MM.1S (cell line): Measurements from ENCODE around the gene PSG1.
"Not testable (repeated sequence)": the region's sequence is repeated elsewhere in the genome, so short reads cannot be mapped to it uniquely, and the experiment has no call there.

ENCODE experiments used
- DNase-seq: peaks from one replicate; pipeline ENCODE4 v3.0.0-alpha.2; 2015
- H2AFZ ChIP-seq: fragments of 300-600 bp; sonication (generic); 2 replicates; pipeline ENCODE4 v1.6.0; 2016; ENCODE audit warnings: antibody characterized with exemption, low read length
- H3F3A ChIP-seq: fragments of 300-600 bp; sonication (generic); 2 replicates; pipeline ENCODE4 v1.6.1; 2016; ENCODE audit warnings: mild to moderate bottlenecking, antibody characterized with exemption, low read length, moderate library complexity, mixed read lengths; ENCODE audit not compliant: insufficient read depth
- H3K27ac ChIP-seq: fragments of 300-600 bp; sonication (generic); 2 replicates; pipeline ENCODE4 v1.5.1; 2016; ENCODE audit warnings: mild to moderate bottlenecking, low read length
- H3K27me3 ChIP-seq: fragments of 300-600 bp; sonication (generic); replicated peaks from 2 replicates; pipeline ENCODE4 v1.6.0; 2016; ENCODE audit warnings: low read length; ENCODE audit not compliant: insufficient read depth
- H3K36me3 ChIP-seq: fragments of 300-600 bp; sonication (generic); replicated peaks from 2 replicates; pipeline ENCODE4 v1.6.1; 2016; ENCODE audit warnings: mild to moderate bottlenecking, low read length, mixed read lengths; ENCODE audit not compliant: insufficient read depth
- H3K4me1 ChIP-seq: fragments of 300-600 bp; sonication (generic); 2 replicates; pipeline ENCODE4 v1.6.1; 2016; ENCODE audit warnings: low read length, mixed read lengths
- H3K4me2 ChIP-seq: fragments of 300-600 bp; sonication (generic); 2 replicates; pipeline ENCODE4 v1.6.0; 2016; ENCODE audit warnings: low read depth, low read length
- H3K4me3 ChIP-seq: fragments of 300-600 bp; sonication (generic); 2 replicates; pipeline ENCODE4 v1.5.1; 2016; ENCODE audit warnings: low read length, mixed read lengths
- H3K79me2 ChIP-seq: fragments of 300-600 bp; sonication (generic); 2 replicates; pipeline ENCODE4 v1.6.1; 2016; ENCODE audit warnings: mixed run types, low read length, mixed read lengths
- H3K9ac ChIP-seq: fragments of 300-600 bp; sonication (generic); 2 replicates; pipeline ENCODE4 v1.6.1; 2016; ENCODE audit warnings: low read length, mixed read lengths
- H3K9me2 ChIP-seq: fragments of 300-600 bp; sonication (generic); replicated peaks from 2 replicates; pipeline ENCODE4 v1.6.1; 2016; ENCODE audit warnings: mild to moderate bottlenecking, low read length, mixed read lengths; ENCODE audit not compliant: insufficient read depth
- H3K9me3 ChIP-seq: fragments of 300-600 bp; sonication (generic); replicated peaks from 2 replicates; pipeline ENCODE4 v1.6.1; 2016; ENCODE audit warnings: mild to moderate bottlenecking, low read length, mixed read lengths; ENCODE audit not compliant: insufficient read depth
- H4K20me1 ChIP-seq: fragments of 300-600 bp; sonication (generic); 2 replicates; pipeline ENCODE4 v1.6.1; 2016; ENCODE audit warnings: mild to moderate bottlenecking, low read length, moderate library complexity, mixed read lengths; ENCODE audit not compliant: insufficient read depth
- CTCF ChIP-seq: fragments of 300-600 bp; sonication (generic); IDR thresholded peaks from 2 replicates; pipeline ENCODE4 v1.5.1; 2016; ENCODE audit warnings: antibody characterized with exemption, low read length, mixed read lengths
- EZH2 ChIP-seq: fragments of 300-600 bp; sonication (generic); optimal IDR thresholded peaks from 2 replicates; pipeline ENCODE3; 2017; ENCODE audit warnings: low read depth, mild to moderate bottlenecking, antibody characterized with exemption, low read length, mixed read lengths
- EZH2phosphoT487 ChIP-seq: fragments of 300-600 bp; sonication (generic); IDR thresholded peaks from 2 replicates; pipeline ENCODE4 v1.6.1; 2018; ENCODE audit warnings: antibody characterized with exemption, low read length

The PSG1 gene

GRCh38 chr19:42872608-42873007 lies 6.9 kb downstream of the PSG1 start:
- Histone ChIP-seq H3K4me3 (no peak overlapping the region), H2AFZ (no peak overlapping the region), H3K9me3 (no peaks in the 10 kb centered on the region), H3K36me3 (no peaks in the 10 kb centered on the region), H3K9ac (no peak overlapping the region), H3K27me3 (no peaks in the 10 kb centered on the region), H3K9me2 (no peaks in the 10 kb centered on the region), H3K4me1 (no peaks in the 10 kb centered on the region), H3K27ac (no peak overlapping the region), H3K79me2 (no peaks in the 10 kb centered on the region), H3F3A (no peaks in the 10 kb centered on the region), H4K20me1 (no peaks in the 10 kb centered on the region), H3K4me2 (no peak overlapping the region)
- TF ChIP-seq EZH2: no peak
- TF ChIP-seq CTCF: no peak
- no peak for TF ChIP-seq EZH2phosphoT487
- no peak for DNase-seq

- Histone ChIP-seq H3K9me2 (no peaks in the 10 kb centered on the region), H3K79me2 (no peaks in the 10 kb centered on the region), H4K20me1 (no peaks in the 10 kb centered on the region), H3K4me1 (no peaks in the 10 kb centered on the region), H3K27me3 (no peaks in the 10 kb centered on the region), H3K4me2 (no peak overlapping the region), H3K27ac (no peak overlapping the region), H2AFZ (no peak overlapping the region), H3K36me3 (no peaks in the 10 kb centered on the region), H3F3A (no peaks in the 10 kb centered on the region), H3K9ac (no peak overlapping the region), H3K9me3 (no peaks in the 10 kb centered on the region), H3K4me3 (no peak overlapping the region)
- DNase-seq: no peak
- no peak for TF ChIP-seq CTCF
- no peak for TF ChIP-seq EZH2phosphoT487
- no peak for TF ChIP-seq EZH2
Measured at GRCh38 chr19:42857544-42857867, 22.0 kb downstream of the PSG1 start.

GRCh38 chr19:42856866-42857543 lies 22.5 kb downstream of the PSG1 start:
- H2AFZ ChIP-seq, H3K4me2 ChIP-seq, H3K27ac ChIP-seq, H3K79me2 ChIP-seq, H3K4me3 ChIP-seq, H3K27me3 ChIP-seq, H3K36me3 ChIP-seq, H3F3A ChIP-seq, H3K4me1 ChIP-seq, H3K9ac ChIP-seq, H4K20me1 ChIP-seq, H3K9me3 ChIP-seq, H3K9me2 ChIP-seq: not testable (repeated sequence)
- DNase-seq: peak; percentile 5
- TF ChIP-seq CTCF: peak; percentile 59

- H3K27ac ChIP-seq, H4K20me1 ChIP-seq: not testable (repeated sequence)
Measured at GRCh38 chr19:42854745-42855144, 24.8 kb downstream of the PSG1 start.

GRCh38 chr19:42853231-42853630 lies 26.3 kb downstream of the PSG1 start:
- H3K9ac ChIP-seq, H3K4me3 ChIP-seq, H3K27me3 ChIP-seq, H4K20me1 ChIP-seq, H3F3A ChIP-seq, H3K36me3 ChIP-seq, H3K9me3 ChIP-seq, H3K27ac ChIP-seq, H3K4me1 ChIP-seq, H3K9me2 ChIP-seq, H3K79me2 ChIP-seq, H2AFZ ChIP-seq, H3K4me2 ChIP-seq, DNase-seq: not testable (repeated sequence)

More at GRCh38 chr19:42854745-42855144, 24.8 kb downstream of the PSG1 start:
- not testable (repeated sequence) for H3K4me2 ChIP-seq, H3K4me3 ChIP-seq, H3K9me3 ChIP-seq, H3K27me3 ChIP-seq, H3F3A ChIP-seq, DNase-seq, H3K79me2 ChIP-seq, H2AFZ ChIP-seq, H3K9ac ChIP-seq, H3K36me3 ChIP-seq, H3K9me2 ChIP-seq, H3K4me1 ChIP-seq

- not testable (repeated sequence) for H3K79me2 ChIP-seq, H3K4me2 ChIP-seq, H3K27me3 ChIP-seq, H3K27ac ChIP-seq, H3K4me1 ChIP-seq, H3K9me3 ChIP-seq, DNase-seq, H3K4me3 ChIP-seq, H2AFZ ChIP-seq, H3F3A ChIP-seq, H4K20me1 ChIP-seq, H3K9me2 ChIP-seq, H3K9ac ChIP-seq, H3K36me3 ChIP-seq
Measured at GRCh38 chr19:42852821-42853220, 26.7 kb downstream of the PSG1 start.
